Measurements from ENCODE around the gene ARHGEF5.
A peak's percentile ranks its signal among the peaks of the same experiment; 100 is the strongest.

The ARHGEF5 gene

DNA sequence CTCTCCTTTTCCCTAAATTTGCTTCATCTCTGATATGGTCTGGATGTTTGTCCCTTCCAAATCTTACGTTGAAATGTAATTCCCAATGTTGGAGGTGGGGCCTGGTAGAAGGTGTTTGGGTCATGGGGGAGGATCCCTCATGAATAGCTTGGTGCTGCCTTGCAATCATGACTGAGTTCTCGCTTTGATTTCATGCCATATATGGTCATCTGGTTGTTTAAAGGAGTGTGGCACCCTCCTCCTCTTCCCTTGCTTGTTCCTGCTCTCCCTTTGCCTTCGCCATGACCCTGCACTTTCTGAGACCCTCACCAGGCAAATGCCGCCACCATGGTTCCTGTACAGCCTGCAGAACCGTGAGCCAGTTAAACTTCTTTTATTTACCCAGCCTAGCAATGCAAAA lies 33.7 kb downstream of the ARHGEF5 start:
- Histone ChIP-seq H3K4me3 (ENCODE audit: low read length) (no peak overlapping the region), H3K4me1 (ENCODE audit: control insufficient read depth, insufficient read depth, low read length) (no peaks in the 10 kb centered on the region), H3K9me3 (ENCODE audit: control insufficient read depth, low read length) (no peaks in the 10 kb centered on the region), H3K9ac (ENCODE audit: low read length) (peak overlapping the region; percentile 5), H3K36me3 (ENCODE audit: control insufficient read depth, insufficient read depth, low read length) (no peaks in the 10 kb centered on the region), H3K27me3 (ENCODE audit: control insufficient read depth, insufficient read depth, low read length) (no peaks in the 10 kb centered on the region)

DNA sequence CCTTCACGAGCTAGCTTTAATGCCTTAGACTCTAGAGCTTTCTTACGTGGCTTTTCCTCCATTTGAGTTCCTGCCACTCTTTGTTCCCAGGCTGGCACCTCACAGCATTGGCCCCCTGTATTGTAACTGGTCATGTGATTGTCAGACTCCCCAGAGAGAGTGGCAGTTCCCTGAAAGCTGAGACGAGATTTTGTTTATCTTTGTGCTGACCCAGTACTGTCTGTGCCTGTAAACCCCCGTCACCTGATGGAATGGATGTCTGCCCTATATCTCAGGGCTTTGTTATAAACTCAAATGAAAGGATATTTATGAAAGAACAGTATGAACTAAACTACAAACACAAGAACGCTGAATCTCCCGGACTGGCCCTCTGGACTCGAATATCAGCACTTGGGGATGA lies 35.3 kb downstream of the ARHGEF5 start:
- Histone ChIP-seq H3K9ac (ENCODE audit: low read length) (no peak overlapping the region), H3K36me3 (ENCODE audit: control insufficient read depth, insufficient read depth, low read length) (no peaks in the 10 kb centered on the region), H3K27me3 (ENCODE audit: control insufficient read depth, insufficient read depth, low read length) (no peaks in the 10 kb centered on the region), H3K4me1 (ENCODE audit: control insufficient read depth, insufficient read depth, low read length) (no peaks in the 10 kb centered on the region), H3K4me3 (ENCODE audit: low read length) (no peak overlapping the region), H3K9me3 (ENCODE audit: control insufficient read depth, low read length) (no peaks in the 10 kb centered on the region)

DNA sequence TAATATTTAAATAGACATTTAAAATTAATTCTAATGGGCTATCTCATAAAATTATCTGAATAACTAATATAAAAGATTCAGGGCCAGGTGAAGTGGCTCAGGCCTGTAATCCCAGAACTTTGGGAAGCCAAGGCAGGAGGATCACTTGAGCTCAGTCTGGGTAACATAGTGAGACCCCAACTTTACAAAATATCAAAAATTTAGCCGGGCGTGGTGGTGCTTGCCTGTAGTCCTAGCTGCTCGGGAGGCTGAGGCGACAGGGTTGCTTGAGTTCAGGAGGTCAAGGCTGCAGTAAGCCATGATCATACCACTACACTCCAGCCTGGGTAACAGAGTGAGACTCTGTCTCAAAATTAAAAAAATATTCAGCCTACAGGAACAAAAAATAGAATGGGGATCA lies 35.8 kb downstream of the ARHGEF5 start:
- H3K9ac ChIP-seq (ENCODE audit: low read length) = no peak overlapping the region
- H3K4me1 ChIP-seq (ENCODE audit: control insufficient read depth, insufficient read depth, low read length) = no peaks in the 10 kb centered on the region
- no peaks in the 10 kb centered on the region for H3K36me3 ChIP-seq (ENCODE audit: control insufficient read depth, insufficient read depth, low read length)
- H3K9me3 ChIP-seq (ENCODE audit: control insufficient read depth, low read length) = no peaks in the 10 kb centered on the region
- H3K4me3 ChIP-seq (ENCODE audit: low read length) = no peak overlapping the region
- no peaks in the 10 kb centered on the region for H3K27me3 ChIP-seq (ENCODE audit: control insufficient read depth, insufficient read depth, low read length)

DNA sequence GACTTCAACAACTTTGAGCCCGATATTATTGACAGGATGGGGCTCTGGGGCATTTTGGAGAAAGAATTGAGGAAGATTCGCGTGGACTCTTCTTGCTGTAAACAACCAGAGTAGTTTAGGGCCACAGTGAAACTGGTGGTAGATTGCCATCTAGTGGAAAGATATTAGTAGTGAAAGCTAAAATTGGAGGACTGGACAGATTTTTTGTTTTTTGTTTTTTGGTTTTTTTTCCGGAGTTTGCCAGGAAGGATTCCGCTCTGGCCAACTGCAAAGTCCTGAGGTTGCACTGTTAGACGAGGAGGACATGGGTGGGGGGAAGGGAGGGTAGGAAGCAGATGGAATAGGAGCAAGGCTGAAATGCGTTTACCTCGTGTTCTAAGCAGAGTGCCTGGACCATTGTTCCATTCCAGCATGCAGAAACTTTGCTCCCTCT lies 36.6 kb downstream of the ARHGEF5 start:
- H3K9ac ChIP-seq (ENCODE audit: low read length) = no peak overlapping the region
- no peaks in the 10 kb centered on the region for H3K36me3 ChIP-seq (ENCODE audit: control insufficient read depth, insufficient read depth, low read length)
- H3K27me3 ChIP-seq (ENCODE audit: control insufficient read depth, insufficient read depth, low read length) = no peaks in the 10 kb centered on the region
- H3K4me1 ChIP-seq (ENCODE audit: control insufficient read depth, insufficient read depth, low read length) = no peaks in the 10 kb centered on the region
- H3K9me3 ChIP-seq (ENCODE audit: control insufficient read depth, low read length) = no peaks in the 10 kb centered on the region
- H3K4me3 ChIP-seq (ENCODE audit: low read length) = no peak overlapping the region

DNA sequence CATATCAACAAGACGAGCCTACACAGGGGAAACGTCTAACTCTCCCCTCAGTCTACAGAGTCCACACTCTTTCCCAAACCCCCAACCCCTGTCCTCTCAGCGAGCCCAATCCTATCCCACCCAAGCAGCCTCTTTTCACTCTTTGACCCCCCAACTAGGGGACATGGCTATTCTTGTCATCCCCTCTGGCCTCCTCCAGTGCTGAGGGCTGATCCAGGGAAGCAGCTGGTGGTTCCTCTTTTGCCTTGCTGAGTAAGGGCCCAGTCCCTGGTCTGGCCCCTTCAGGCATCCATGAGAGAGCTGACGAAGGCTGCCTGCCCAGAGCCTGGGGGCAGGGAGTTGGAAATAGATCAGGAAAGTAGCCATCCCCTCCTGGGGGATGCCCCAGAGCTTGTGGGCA lies 41.9 kb downstream of the ARHGEF5 start:
- Histone ChIP-seq H3K27me3 (ENCODE audit: control insufficient read depth, insufficient read depth, low read length) (no peaks in the 10 kb centered on the region), H3K4me1 (ENCODE audit: control insufficient read depth, insufficient read depth, low read length) (no peaks in the 10 kb centered on the region), H3K36me3 (ENCODE audit: control insufficient read depth, insufficient read depth, low read length) (no peaks in the 10 kb centered on the region), H3K9ac (ENCODE audit: low read length) (no peak overlapping the region), H3K4me3 (ENCODE audit: low read length) (no peak overlapping the region), H3K9me3 (ENCODE audit: control insufficient read depth, low read length) (no peaks in the 10 kb centered on the region)

DNA sequence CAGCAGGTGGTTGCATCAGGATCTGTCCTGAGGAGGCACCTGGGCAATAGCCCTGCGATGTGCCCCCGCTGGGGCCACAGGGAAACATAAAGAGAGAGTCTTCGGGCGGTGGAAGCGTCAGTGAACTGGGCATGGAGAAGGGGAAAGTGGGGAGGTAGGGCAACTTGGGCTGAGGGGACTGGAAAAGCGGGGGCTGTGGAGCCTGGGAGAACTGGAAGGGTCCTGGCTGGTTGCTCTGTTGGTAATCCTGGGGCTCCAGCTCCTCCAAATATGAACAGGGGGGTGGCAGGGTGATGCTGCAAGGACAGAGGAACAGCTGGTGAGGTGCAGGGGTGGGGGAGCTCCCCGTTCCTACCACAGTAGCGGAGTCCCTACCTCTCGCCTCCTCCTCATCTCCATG lies 43.1 kb downstream of the ARHGEF5 start:
- Histone ChIP-seq H3K4me1 (ENCODE audit: control insufficient read depth, insufficient read depth, low read length) (no peaks in the 10 kb centered on the region), H3K36me3 (ENCODE audit: control insufficient read depth, insufficient read depth, low read length) (no peaks in the 10 kb centered on the region), H3K9ac (ENCODE audit: low read length) (no peak overlapping the region), H3K4me3 (ENCODE audit: low read length) (no peak overlapping the region), H3K9me3 (ENCODE audit: control insufficient read depth, low read length) (no peaks in the 10 kb centered on the region), H3K27me3 (ENCODE audit: control insufficient read depth, insufficient read depth, low read length) (no peaks in the 10 kb centered on the region)

DNA sequence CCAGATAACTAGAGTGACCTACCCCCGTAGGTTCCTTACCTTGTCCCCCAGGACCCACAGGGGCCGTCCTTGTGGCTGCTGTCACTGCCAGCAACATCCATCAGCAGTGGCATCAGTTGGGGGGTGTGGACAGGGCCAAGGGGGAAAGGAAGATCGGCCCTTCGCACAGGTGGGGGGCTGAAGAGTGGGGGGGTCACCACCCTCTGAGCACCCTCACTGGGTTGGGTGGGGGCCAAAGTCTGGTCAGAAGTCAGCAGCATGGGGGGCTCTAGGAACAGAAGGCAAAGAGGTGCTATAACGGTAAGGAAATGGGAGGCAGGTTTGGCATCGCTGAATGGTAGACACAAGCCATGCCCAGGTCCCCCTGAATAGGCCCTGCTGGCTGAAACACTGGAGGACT lies 43.7 kb downstream of the ARHGEF5 start:
- no peak overlapping the region for H3K4me3 ChIP-seq (ENCODE audit: low read length)
- H3K9me3 ChIP-seq (ENCODE audit: control insufficient read depth, low read length) = no peaks in the 10 kb centered on the region
- no peaks in the 10 kb centered on the region for H3K4me1 ChIP-seq (ENCODE audit: control insufficient read depth, insufficient read depth, low read length)
- no peaks in the 10 kb centered on the region for H3K36me3 ChIP-seq (ENCODE audit: control insufficient read depth, insufficient read depth, low read length)
- no peaks in the 10 kb centered on the region for H3K27me3 ChIP-seq (ENCODE audit: control insufficient read depth, insufficient read depth, low read length)
- no peak overlapping the region for H3K9ac ChIP-seq (ENCODE audit: low read length)

DNA sequence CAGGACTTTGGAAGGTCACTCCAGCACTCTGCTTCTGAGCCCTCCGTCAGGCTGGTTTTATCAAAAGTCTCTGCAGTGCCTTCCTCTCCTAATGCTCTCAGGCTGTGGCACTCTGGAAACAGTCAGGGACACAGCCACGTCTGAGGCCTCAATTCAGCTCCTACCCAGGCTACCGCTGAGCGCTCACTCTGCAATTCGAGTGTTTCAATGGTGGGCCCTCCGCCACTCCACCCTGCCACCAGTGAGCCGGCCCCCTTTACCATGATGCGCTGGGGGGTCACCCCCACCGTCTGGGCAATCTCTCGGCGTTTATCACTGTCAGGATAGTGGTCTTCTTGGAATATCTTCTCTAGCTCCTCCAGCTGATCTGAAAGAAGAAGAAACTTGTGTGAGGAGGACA lies 44.7 kb downstream of the ARHGEF5 start:
- H3K4me1 ChIP-seq (ENCODE audit: control insufficient read depth, insufficient read depth, low read length) = no peaks in the 10 kb centered on the region
- H3K9ac ChIP-seq (ENCODE audit: low read length) = no peak overlapping the region
- no peaks in the 10 kb centered on the region for H3K9me3 ChIP-seq (ENCODE audit: control insufficient read depth, low read length)
- H3K27me3 ChIP-seq (ENCODE audit: control insufficient read depth, insufficient read depth, low read length) = no peaks in the 10 kb centered on the region
- no peaks in the 10 kb centered on the region for H3K36me3 ChIP-seq (ENCODE audit: control insufficient read depth, insufficient read depth, low read length)
- H3K4me3 ChIP-seq (ENCODE audit: low read length) = no peak overlapping the region

DNA sequence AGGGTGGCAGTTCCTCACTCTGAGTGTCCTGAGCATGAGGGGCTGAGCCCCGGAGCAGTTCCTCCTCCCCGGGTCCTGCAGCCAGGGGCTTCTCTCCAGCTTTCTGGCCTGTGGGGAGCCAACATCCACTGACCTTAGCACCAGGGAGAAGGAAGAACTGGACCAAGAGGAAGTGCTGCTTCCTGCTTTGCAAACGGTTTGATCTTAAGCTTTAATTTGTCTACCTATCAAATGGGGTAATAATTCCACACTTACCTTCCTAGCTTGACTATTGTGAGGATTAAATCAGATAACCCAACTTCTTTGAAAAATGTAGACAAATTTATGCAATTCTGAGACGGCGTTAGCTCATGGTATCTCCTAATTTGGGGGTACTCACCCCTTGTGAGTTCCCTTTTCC lies 46.3 kb downstream of the ARHGEF5 start:
- Histone ChIP-seq H3K9ac (ENCODE audit: low read length) (no peak overlapping the region), H3K36me3 (ENCODE audit: control insufficient read depth, insufficient read depth, low read length) (no peaks in the 10 kb centered on the region), H3K27me3 (ENCODE audit: control insufficient read depth, insufficient read depth, low read length) (no peaks in the 10 kb centered on the region), H3K9me3 (ENCODE audit: control insufficient read depth, low read length) (no peaks in the 10 kb centered on the region), H3K4me1 (ENCODE audit: control insufficient read depth, insufficient read depth, low read length) (no peaks in the 10 kb centered on the region), H3K4me3 (ENCODE audit: low read length) (no peak overlapping the region)

DNA sequence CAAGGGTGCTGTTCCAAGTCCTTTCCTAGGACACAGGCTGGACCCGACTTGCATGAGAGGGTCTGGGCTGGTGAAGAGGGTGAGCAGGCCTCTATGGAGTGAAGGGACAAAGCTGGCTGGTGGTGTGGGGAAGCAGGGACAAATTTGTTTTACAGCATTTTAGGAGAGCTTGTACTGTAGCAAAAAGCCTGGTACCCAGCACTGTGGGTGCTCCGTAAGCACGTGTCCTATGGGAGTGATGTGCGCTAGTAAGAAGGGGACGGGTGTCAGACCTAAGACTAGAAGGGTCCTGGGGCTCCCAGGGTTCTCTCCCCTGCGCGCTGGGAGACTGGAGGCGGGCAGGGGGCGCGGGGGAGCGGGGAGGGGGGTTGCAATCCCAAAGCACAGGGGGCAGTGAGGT lies 47.9 kb downstream of the ARHGEF5 start:
- Histone ChIP-seq H3K4me3 (ENCODE audit: low read length) (no peak overlapping the region), H3K27me3 (ENCODE audit: control insufficient read depth, insufficient read depth, low read length) (no peaks in the 10 kb centered on the region), H3K36me3 (ENCODE audit: control insufficient read depth, insufficient read depth, low read length) (no peaks in the 10 kb centered on the region), H3K4me1 (ENCODE audit: control insufficient read depth, insufficient read depth, low read length) (no peaks in the 10 kb centered on the region), H3K9ac (ENCODE audit: low read length) (no peak overlapping the region), H3K9me3 (ENCODE audit: control insufficient read depth, low read length) (no peaks in the 10 kb centered on the region)

DNA sequence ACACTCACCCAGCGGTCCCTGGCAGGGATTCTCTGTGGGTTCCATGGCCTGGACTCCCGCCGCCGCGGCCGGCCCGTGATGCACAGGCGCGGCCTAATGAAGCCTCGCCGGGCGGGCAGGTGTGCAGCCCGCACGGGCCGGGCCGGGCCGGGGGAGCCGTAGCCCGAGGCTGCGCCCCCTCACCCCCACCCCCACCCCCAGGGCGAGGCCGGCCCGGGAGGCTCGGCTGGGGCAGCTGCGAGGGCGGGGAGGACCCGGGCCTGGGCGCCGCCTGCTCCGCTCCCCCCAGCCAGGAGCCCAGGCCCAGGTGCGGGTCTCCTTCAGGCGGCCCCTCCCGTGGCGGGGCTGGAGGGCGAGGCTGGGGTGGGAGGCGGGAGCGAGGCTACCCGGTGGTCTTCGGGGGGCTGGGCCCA lies 48.5 kb downstream of the ARHGEF5 start, which contains the start of gene NOBOX:
Gene NOBOX (minus strand): TSS at position 45 of the 413 bp plus-strand sequence.
- Histone ChIP-seq H3K9ac (ENCODE audit: low read length) (no peak within 1 kb of the TSS), H3K36me3 (ENCODE audit: control insufficient read depth, insufficient read depth, low read length) (no peaks in the 10 kb centered on the region), H3K4me1 (ENCODE audit: control insufficient read depth, insufficient read depth, low read length) (no peaks in the 10 kb centered on the region), H3K27me3 (ENCODE audit: control insufficient read depth, insufficient read depth, low read length) (no peaks in the 10 kb centered on the region), H3K4me3 (ENCODE audit: low read length) (no peak within 1 kb of the TSS), H3K9me3 (ENCODE audit: control insufficient read depth, low read length) (no peaks in the 10 kb centered on the region)

DNA sequence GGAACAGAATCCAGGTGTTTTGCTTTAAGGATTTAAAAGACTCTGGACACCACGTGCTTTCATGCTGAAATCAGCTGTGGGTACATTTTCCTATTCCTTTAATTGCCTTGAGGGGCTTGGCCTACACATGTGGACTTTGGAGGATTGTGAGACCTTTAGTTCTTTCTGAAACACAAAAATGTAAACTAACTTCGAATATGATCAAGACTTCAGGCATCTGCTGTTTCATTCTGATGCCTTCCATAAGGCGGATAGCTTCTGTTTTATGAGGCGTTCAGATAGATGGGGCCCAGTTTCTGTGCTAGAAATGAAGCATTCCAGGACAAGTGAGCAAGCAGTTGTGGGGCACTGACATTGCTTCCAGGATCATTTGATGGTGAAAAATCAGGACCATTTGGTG lies 49.7 kb downstream of the ARHGEF5 start:
- H3K9me3 ChIP-seq (ENCODE audit: control insufficient read depth, low read length) = no peaks in the 10 kb centered on the region
- no peaks in the 10 kb centered on the region for H3K36me3 ChIP-seq (ENCODE audit: control insufficient read depth, insufficient read depth, low read length)
- no peaks in the 10 kb centered on the region for H3K4me1 ChIP-seq (ENCODE audit: control insufficient read depth, insufficient read depth, low read length)
- no peak overlapping the region for H3K9ac ChIP-seq (ENCODE audit: low read length)
- no peaks in the 10 kb centered on the region for H3K27me3 ChIP-seq (ENCODE audit: control insufficient read depth, insufficient read depth, low read length)
- no peak overlapping the region for H3K4me3 ChIP-seq (ENCODE audit: low read length)

DNA sequence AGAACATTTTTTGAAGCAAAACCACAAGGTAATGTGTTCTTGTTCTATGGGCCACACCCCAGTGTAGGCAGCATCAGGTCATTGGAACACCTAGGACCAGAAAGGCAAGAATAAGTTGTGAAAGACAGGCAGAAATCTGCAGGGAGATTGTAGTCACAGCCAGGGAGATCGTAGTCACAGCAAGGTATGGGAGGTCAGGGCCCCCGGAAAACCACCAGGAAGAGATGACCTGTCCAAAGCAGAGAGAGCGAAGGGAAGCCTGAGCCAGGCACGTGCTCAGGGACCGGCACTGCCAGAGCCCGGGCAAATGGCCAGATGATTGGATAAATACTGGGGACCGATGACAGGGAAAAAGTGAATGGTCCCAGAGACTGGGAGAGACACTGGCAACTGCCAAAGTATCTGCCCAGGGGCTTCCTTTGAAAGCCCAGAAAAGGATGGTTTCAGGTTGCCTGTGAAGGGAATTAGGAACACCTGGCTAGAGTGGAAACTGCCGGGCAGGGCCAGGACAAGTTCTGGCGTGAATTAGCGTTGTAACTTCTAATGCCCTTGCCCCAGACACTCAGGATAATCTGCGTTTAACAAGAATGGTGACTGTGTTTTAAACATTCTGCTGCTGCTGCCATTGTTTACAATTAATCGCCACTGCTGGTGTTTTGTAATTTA lies 52.2 kb downstream of the ARHGEF5 start:
- no peak overlapping the region for H3K9ac ChIP-seq (ENCODE audit: low read length)
- no peak overlapping the region for H3K4me3 ChIP-seq (ENCODE audit: low read length)
- no peaks in the 10 kb centered on the region for H3K36me3 ChIP-seq (ENCODE audit: control insufficient read depth, insufficient read depth, low read length)
- H3K27me3 ChIP-seq (ENCODE audit: control insufficient read depth, insufficient read depth, low read length) = no peaks in the 10 kb centered on the region
- H3K9me3 ChIP-seq (ENCODE audit: control insufficient read depth, low read length) = no peaks in the 10 kb centered on the region
- no peaks in the 10 kb centered on the region for H3K4me1 ChIP-seq (ENCODE audit: control insufficient read depth, insufficient read depth, low read length)

Measured in mucosa of stomach (tissue), 1 donor.